HepG2 (cell line): ENCODE measurements around the gene ACOT13. TPM values are rescaled to one million over a fixed set of nuclear protein-coding genes. Genes with fewer than 3 reads are reported as not detected.

Experiments
- CCAR2 ChIP-seq: fragments of 200-400 bp; formaldehyde crosslinking; optimal IDR thresholded peaks from 2 replicates; pipeline ENCODE3; 2018; ENCODE audit warnings: low read depth, mild to moderate bottlenecking, low read length, moderate library complexity
- CENPX ChIP-seq: sonication (generic); formaldehyde crosslinking; IDR thresholded peaks from 2 replicates; pipeline ENCODE4 v1.9.0; 2021; ENCODE audit warnings: mild to moderate bottlenecking, missing genetic modification reagents, moderate library complexity
- ERF ChIP-seq: IDR thresholded peaks from 2 replicates; pipeline ENCODE4 v1.6.1; 2018; ENCODE audit warnings: missing biosample characterization, missing genetic modification reagents
- FOXA3 ChIP-seq: IDR thresholded peaks from 2 replicates; pipeline ENCODE4 v1.6.1; 2016; ENCODE audit warnings: missing genetic modification reagents, missing compliant biosample characterization
- FOXO1 ChIP-seq: sonication (generic); formaldehyde crosslinking; IDR thresholded peaks from 2 replicates; pipeline ENCODE4 v1.4.0; 2020; ENCODE audit warnings: missing genetic modification reagents
- GABPB1 ChIP-seq: IDR thresholded peaks from 2 replicates; pipeline ENCODE4 v1.6.1; 2016; ENCODE audit warnings: mild to moderate bottlenecking, missing genetic modification reagents, moderate library complexity, missing compliant biosample characterization
- HES4 ChIP-seq: sonication (generic); formaldehyde crosslinking; IDR thresholded peaks from 2 replicates; pipeline ENCODE4 v1.9.0; 2021; ENCODE audit warnings: mild to moderate bottlenecking, missing genetic modification reagents, borderline replicate concordance
- HHEX ChIP-seq: IDR thresholded peaks from 2 replicates; pipeline ENCODE4 v1.6.1; 2016; ENCODE audit warnings: control low read depth
- MXI1 ChIP-seq: IDR thresholded peaks from 3 replicates; pipeline ENCODE4 v1.6.1; 2012; ENCODE audit warnings: low read depth, low read length, inconsistent platforms, borderline replicate concordance
- PHF20 ChIP-seq: sonication (generic); formaldehyde crosslinking; IDR thresholded peaks from 2 replicates; pipeline ENCODE4 v1.5.0; 2020; ENCODE audit warnings: mild to moderate bottlenecking, missing genetic modification reagents
- PRPF4 ChIP-seq: fragments of 200-400 bp; formaldehyde crosslinking; IDR thresholded peaks from 2 replicates; pipeline ENCODE4 v1.6.1; 2016; ENCODE audit warnings: low read length, low read depth; ENCODE audit not compliant: poor library complexity, severe bottlenecking
- REPIN1 ChIP-seq: sonication (generic); formaldehyde crosslinking; IDR thresholded peaks from 2 replicates; pipeline ENCODE4 v1.8.0; 2022; ENCODE audit warnings: missing genetic modification reagents, low read depth, mild to moderate bottlenecking, borderline replicate concordance
- SATB2 ChIP-seq: sonication (generic); formaldehyde crosslinking; IDR thresholded peaks from 2 replicates; pipeline ENCODE4 v1.5.0; 2020; ENCODE audit warnings: missing genetic modification reagents
- SIN3A ChIP-seq: IDR thresholded peaks from 2 replicates; pipeline ENCODE4 v1.6.1; 2011; ENCODE audit warnings: low read depth, mild to moderate bottlenecking, control low read depth, low read length, borderline replicate concordance
- SKI ChIP-seq: fragments of 450-650 bp; IDR thresholded peaks from one replicate; pipeline ENCODE4 v1.6.1; 2018; ENCODE audit warnings: mild to moderate bottlenecking; ENCODE audit not compliant: partially characterized antibody
- SOX13 ChIP-seq, 3 experiments: fragments of 450-650 bp in 1 of 3; sonication (generic) in 1 of 3; formaldehyde crosslinking in 1 of 3; IDR thresholded peaks in 2 of 3; conservative IDR thresholded peaks in 1 of 3; 2 replicates each; pipeline versions ENCODE4 v1.5.0 to v1.6.1; 2016 to 2020; ENCODE audit warnings: antibody characterized with exemption in 1 of 3, mild to moderate bottlenecking in 1 of 3, missing compliant biosample characterization in 1 of 3, missing genetic modification reagents in 1 of 3, moderate library complexity in 1 of 3
- SUZ12 ChIP-seq: fragments of 150-350 bp; IDR thresholded peaks from 2 replicates; pipeline ENCODE4 v1.6.1; 2014; ENCODE audit warnings: low read depth, low read length
- ZC3H13 ChIP-seq: sonication (generic); formaldehyde crosslinking; IDR thresholded peaks from 2 replicates; pipeline ENCODE4 v1.8.1; 2023; ENCODE audit warnings: mild to moderate bottlenecking, missing genetic modification reagents, moderate library complexity
- ZFP41 ChIP-seq: sonication (generic); formaldehyde crosslinking; IDR thresholded peaks from 2 replicates; pipeline ENCODE4 v1.4.0; 2020; ENCODE audit warnings: mild to moderate bottlenecking, missing genetic modification reagents, borderline replicate concordance
- ZNF143 ChIP-seq: sonication (generic); formaldehyde crosslinking; IDR thresholded peaks from 2 replicates; pipeline ENCODE4 v1.4.0; 2020; ENCODE audit warnings: missing genetic modification reagents
- ZNF256 ChIP-seq: sonication (generic); formaldehyde crosslinking; conservative IDR thresholded peaks from 2 replicates; pipeline ENCODE4 v1.4.0; 2020; ENCODE audit warnings: missing genetic modification reagents
- ZNF331 ChIP-seq: sonication (generic); formaldehyde crosslinking; IDR thresholded peaks from 2 replicates; pipeline ENCODE4 v1.4.0; 2020; ENCODE audit warnings: missing genetic modification reagents
- ZNF562 ChIP-seq: sonication (generic); formaldehyde crosslinking; IDR thresholded peaks from 2 replicates; pipeline ENCODE4 v1.8.0; 2022; ENCODE audit warnings: missing genetic modification reagents, borderline replicate concordance
- ZNF788 ChIP-seq: sonication (generic); formaldehyde crosslinking; IDR thresholded peaks from 2 replicates; pipeline ENCODE4 v1.5.0; 2020; ENCODE audit warnings: mild to moderate bottlenecking, missing genetic modification reagents, borderline replicate concordance
- polyA plus RNA-seq, 8 experiments: library from polyadenylated mRNA; depleted of rRNA in 3 of 8; stranded (reverse) in 7 of 8; unstranded in 1 of 8; fragments of >200 nt; fragmentation: Illumina TruSeq in 4 of 8; extraction: Trizol in 4 of 8; gene quantifications; 2 replicates each; pipeline versions ENCODE4 v1.2.1 to v1.2.3, GENCODE V29; 2011 to 2016; ENCODE audit warnings: low read depth in 4 of 8, missing spikeins in 1 of 8, mixed read lengths in 1 of 8; ENCODE audit not compliant: insufficient read depth in 1 of 8
- total RNA-seq, 5 experiments: library from RNA; depleted of rRNA; stranded (reverse); fragments of >200 nt; fragmentation: Illumina TruSeq; extraction: Trizol; gene quantifications; 2 replicates each; pipeline ENCODE4 v1.2.3, GENCODE V29; 2016; ENCODE audit warnings: low read depth in 1 of 5
- TF ChIP-seq, protein P1 (sequence below): sonication (generic); formaldehyde crosslinking; IDR thresholded peaks from 2 replicates; pipeline ENCODE4 v1.5.0; 2020; ENCODE audit warnings: missing genetic modification reagents
- TF ChIP-seq, protein P2 (sequence below): sonication (generic); formaldehyde crosslinking; IDR thresholded peaks from 2 replicates; pipeline ENCODE4 v1.8.1; 2023; ENCODE audit warnings: mild to moderate bottlenecking, inconsistent platforms, moderate library complexity, missing genetic modification reagents, borderline replicate concordance
- TF ChIP-seq, protein P3 (sequence below): sonication (generic); formaldehyde crosslinking; IDR thresholded peaks from 2 replicates; pipeline ENCODE4 v1.5.1; 2020; ENCODE audit warnings: missing genetic modification reagents, mild to moderate bottlenecking, borderline replicate concordance

The ACOT13 gene
- total and polyA plus RNA-seq, 2 of the 13 experiments (the other 11 are each of a cell fraction or from before 2014, with no cell fraction given), result 31.5 to 45.1 TPM

DNA sequence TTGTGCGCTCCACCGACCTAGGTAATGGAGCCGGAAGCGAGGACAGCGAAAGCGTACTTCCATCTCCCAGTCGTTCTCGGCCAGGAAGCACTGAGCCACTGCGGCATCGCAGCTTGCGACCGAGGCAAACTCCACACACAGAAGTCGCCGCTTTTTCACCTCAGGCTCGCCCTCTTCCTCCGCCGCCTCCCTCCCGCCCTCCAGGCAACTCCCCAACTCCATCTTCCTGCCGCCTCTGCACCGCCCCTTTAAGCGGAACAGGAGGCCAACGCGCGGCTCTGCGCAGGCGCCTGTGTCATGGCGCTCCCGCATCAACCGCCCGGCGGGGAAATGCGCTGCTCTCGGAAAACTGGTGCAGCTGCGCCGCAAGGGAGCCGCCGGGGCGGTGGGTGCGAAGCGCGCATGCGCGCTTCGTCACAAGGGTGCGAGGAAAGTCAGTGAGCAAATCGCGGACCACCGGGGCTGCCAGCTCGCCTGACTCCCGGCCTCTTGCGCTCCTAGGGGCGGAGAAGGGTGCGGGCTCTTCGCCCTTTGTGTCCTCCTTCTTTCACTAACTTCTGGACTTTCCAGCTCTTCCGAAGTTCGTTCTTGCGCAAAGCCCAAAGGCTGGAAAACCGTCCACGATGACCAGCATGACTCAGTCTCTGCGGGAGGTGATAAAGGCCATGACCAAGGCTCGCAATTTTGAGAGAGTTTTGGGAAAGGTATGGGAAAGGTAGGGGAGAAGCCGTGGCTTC, at the start of gene ACOT13, which contains the start of gene TDP2 (continued):
- TF ChIP-seq ZC3H13, result peak; percentile 86
- TF ChIP-seq CENPX (CRISPR knock-in tag), result no peak
- TF ChIP-seq SUZ12, result no peak
- peak; percentile 41; the same call in 1 of the 2 replicates for TF ChIP-seq SOX13 (IDR thresholded peaks at IDR 0.05)
- TF ChIP-seq SOX13 (CRISPR knock-in tag; conservative IDR thresholded peaks at IDR 0.05 in 1 of 2, IDR thresholded peaks at IDR 0.05 in 1 of 2), result peak in 1 of 2 experiments; percentile 27; a peak in 2 of 4 replicates
- TF ChIP-seq SIN3A, result 0 out of 2 replicates have a peak, but pooled peaks have one; percentile 36
- peak; percentile 53 for TF ChIP-seq HHEX (CRISPR knock-in tag)
- no peak for TF ChIP-seq SATB2 (CRISPR knock-in tag)
- no peak; the same call in 1 of the 2 replicates for TF ChIP-seq ZNF256
- peak; percentile 92 for TF ChIP-seq PHF20 (CRISPR knock-in tag)
- peak; percentile 33 for TF ChIP-seq FOXO1 (CRISPR knock-in tag)
- TF ChIP-seq ZNF788, result peak; percentile 94; the same call in 1 of the 2 replicates
- peak; percentile 59; the same call in 2 of the 3 replicates for TF ChIP-seq MXI1
- TF ChIP-seq GABPB1 (CRISPR knock-in tag), result peak; percentile 97
- TF ChIP-seq ZNF143 (CRISPR knock-in tag), result no peak; the same call in 1 of the 2 replicates
- TF ChIP-seq ZNF331 (CRISPR knock-in tag), result peak; percentile 92
- TF ChIP-seq, protein P1, sequence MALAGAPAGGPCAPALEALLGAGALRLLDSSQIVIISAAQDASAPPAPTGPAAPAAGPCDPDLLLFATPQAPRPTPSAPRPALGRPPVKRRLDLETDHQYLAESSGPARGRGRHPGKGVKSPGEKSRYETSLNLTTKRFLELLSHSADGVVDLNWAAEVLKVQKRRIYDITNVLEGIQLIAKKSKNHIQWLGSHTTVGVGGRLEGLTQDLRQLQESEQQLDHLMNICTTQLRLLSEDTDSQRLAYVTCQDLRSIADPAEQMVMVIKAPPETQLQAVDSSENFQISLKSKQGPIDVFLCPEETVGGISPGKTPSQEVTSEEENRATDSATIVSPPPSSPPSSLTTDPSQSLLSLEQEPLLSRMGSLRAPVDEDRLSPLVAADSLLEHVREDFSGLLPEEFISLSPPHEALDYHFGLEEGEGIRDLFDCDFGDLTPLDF (CRISPR knock-in tag), result peak; percentile 82
- TF ChIP-seq HES4 (CRISPR knock-in tag), result peak; percentile 84; the same call in 1 of the 2 replicates
- peak; percentile 61; the same call in 1 of the 2 replicates for TF ChIP-seq FOXA3 (CRISPR knock-in tag)
- TF ChIP-seq, protein P2, sequence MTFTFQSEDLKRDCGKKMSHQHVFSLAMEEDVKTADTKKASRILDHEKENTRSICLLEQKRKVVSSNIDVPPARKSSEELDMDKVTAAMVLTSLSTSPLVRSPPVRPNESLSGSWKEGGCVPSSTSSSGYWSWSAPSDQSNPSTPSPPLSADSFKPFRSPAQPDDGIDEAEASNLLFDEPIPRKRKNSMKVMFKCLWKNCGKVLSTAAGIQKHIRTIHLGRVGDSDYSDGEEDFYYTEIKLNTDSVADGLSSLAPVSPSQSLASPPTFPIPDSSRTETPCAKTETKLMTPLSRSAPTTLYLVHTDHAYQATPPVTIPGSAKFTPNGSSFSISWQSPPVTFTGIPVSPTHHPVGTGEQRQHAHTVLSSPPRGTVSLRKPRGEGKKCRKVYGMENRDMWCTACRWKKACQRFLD (CRISPR knock-in tag), result no peak; the same call in 1 of the 2 replicates
- TF ChIP-seq SKI, result peak; percentile 61
- peak; percentile 74; the same call in 1 of the 2 replicates for TF ChIP-seq REPIN1
- no peak for TF ChIP-seq ZNF562 (CRISPR knock-in tag)
- peak; percentile 43 for TF ChIP-seq CCAR2
- peak; percentile 98 for TF ChIP-seq ERF (CRISPR knock-in tag)
- TF ChIP-seq PRPF4, result no peak
- TF ChIP-seq, protein P3, sequence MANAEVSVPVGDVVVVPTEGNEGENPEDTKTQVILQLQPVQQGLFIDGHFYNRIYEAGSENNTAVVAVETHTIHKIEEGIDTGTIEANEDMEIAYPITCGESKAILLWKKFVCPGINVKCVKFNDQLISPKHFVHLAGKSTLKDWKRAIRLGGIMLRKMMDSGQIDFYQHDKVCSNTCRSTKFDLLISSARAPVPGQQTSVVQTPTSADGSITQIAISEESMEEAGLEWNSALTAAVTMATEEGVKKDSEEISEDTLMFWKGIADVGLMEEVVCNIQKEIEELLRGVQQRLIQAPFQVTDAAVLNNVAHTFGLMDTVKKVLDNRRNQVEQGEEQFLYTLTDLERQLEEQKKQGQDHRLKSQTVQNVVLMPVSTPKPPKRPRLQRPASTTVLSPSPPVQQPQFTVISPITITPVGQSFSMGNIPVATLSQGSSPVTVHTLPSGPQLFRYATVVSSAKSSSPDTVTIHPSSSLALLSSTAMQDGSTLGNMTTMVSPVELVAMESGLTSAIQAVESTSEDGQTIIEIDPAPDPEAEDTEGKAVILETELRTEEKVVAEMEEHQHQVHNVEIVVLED, result peak; percentile 86
- peak; percentile 71; the same call in 1 of the 2 replicates for TF ChIP-seq ZFP41 (CRISPR knock-in tag)
